Body of pancreas (tissue), 4 donors: ENCODE data around the gene SPATA4.

ENCODE experiments used
- POLR2A ChIP-seq, 3 donors: fragments of 450-650 bp; IDR thresholded peaks; one replicate each; pipeline ENCODE4 v1.6.1; 2016; ENCODE audit warnings: antibody characterized with exemption in 3 of 3, mild to moderate bottlenecking in 2 of 3
- TF ChIP-seq, protein P1 (sequence below), 7 experiments: fragments of 450-650 bp in 4 of 7; fragments of 200-600 bp in 3 of 7; sonication (generic) in 3 of 7; IDR thresholded peaks; one replicate each; pipeline ENCODE4 v1.5.1; 2016 to 2019; ENCODE audit warnings: antibody characterized with exemption in 7 of 7

DNA sequence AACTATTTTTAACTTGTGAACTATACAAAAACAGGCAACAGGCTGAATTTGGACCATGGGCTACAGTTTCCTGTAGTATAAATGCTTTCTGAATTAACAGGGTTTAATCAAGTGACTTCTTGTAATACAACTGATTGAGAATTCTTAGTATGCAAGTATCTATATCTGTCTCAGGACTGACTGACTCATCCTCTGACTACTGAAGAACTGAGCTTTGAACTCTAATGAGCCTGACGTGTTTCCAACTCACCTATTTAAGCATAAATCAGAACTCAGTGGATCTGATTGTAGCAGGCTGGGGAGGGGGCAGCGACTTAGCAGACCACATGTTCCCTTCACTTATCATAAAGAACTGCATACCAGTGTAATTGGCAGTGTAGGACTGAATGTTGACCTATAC lies 7.8 kb downstream of the SPATA4 start:
- no peak for TF ChIP-seq POLR2A (IDR thresholded peaks at IDR 0.05)
- TF ChIP-seq, protein P1, sequence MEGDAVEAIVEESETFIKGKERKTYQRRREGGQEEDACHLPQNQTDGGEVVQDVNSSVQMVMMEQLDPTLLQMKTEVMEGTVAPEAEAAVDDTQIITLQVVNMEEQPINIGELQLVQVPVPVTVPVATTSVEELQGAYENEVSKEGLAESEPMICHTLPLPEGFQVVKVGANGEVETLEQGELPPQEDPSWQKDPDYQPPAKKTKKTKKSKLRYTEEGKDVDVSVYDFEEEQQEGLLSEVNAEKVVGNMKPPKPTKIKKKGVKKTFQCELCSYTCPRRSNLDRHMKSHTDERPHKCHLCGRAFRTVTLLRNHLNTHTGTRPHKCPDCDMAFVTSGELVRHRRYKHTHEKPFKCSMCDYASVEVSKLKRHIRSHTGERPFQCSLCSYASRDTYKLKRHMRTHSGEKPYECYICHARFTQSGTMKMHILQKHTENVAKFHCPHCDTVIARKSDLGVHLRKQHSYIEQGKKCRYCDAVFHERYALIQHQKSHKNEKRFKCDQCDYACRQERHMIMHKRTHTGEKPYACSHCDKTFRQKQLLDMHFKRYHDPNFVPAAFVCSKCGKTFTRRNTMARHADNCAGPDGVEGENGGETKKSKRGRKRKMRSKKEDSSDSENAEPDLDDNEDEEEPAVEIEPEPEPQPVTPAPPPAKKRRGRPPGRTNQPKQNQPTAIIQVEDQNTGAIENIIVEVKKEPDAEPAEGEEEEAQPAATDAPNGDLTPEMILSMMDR (IDR thresholded peaks at IDR 0.05): no peak
